RPMI8226 (cell line): Measurements from ENCODE around the gene CACFD1.

Experiments
- DNase-seq: peaks from one replicate; pipeline ENCODE4 v3.0.0-alpha.2; 2015

CACFD1 gene

DNA sequence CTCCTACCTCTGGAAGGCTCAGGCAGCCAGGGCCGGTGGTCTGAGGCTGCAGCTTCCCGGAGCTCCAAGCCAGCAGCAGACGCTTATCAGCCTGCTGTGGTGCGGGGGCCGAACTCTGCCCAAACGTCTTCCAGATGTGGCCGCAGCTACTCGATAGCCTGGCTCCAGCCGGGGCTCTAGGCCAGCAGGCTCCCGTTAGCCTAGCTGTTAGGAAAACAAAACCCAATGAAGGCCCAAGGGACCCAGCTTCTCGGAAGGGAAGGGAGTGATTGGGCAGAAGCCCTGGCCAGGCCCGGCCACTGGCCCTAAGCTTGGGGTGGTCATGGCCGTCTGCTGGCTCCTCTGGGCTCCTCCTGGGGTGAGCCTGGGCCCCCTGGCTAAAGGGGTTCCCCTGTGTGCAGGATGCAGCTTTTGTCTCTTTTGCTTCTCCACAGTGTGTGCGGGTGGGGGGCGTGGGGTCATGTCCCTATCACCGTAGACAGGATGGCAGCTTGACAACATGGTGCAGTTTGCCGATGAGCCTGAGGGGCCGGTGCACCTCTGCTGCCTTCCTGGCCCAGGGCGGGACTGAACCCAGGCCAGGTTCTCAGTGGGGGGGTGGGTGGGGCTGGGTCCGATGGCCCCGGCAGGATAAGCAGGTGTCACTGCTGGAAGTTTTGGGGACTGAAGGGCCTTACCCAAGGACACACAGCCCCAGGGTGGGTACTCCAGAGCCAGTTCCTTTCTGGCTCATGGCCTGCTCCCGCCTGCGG lies 46.3 kb downstream of the CACFD1 start:
- no peak for DNase-seq

DNA sequence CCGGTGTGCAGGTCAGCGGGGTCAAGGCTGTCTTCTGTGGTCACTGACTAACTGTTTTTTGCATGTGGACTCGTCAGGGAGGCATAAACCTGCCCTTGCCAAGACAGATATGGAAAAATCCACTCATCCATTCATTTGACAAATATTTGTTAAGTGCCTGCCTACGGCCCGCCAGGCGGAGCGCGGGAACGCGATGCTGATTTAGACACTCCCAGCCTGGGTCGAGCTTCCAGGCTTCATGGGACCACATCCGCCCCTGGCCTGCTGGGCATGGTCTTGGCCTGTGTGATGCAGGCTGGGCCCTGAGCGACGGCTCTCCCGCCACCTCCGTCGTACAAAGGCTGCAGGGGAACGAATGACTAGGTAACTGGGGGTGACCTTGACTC lies 46.9 kb downstream of the CACFD1 start:
- no peak for DNase-seq

DNA sequence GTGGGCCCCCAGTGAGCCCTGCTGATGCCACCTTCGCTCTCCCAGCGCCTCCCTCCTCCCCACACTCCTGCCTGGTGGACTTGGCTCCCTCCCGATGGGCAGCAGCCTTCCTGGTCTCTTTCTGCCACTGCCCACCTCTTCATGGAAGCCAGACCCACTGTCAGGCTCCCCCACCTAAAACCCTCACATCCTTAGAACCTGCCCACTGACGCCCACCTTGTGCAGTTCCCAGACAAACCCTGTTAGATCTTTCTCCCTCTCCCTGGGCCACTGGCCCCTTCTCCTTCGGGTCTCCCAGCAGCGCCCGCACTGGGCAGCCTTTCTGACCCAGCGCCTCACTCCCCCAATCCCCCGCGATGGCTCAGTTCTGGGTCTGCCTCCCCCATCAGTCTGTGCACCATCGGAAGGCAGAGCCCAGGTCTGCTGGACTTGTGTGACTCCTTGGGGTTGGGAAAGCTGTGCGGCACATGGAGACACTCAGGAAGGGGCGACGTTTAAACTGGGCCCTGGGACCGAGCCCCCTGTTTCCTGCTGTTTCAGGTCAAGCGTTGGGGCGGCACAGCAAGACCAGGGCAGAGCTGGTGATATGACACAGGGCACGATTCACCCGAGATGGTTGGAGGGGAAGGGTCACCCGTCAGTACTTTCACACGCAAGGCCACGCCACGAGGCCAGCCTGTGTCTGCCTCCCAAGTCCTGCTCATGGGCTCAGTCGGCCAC lies 47.6 kb downstream of the CACFD1 start:
- DNase-seq = no peak

DNA sequence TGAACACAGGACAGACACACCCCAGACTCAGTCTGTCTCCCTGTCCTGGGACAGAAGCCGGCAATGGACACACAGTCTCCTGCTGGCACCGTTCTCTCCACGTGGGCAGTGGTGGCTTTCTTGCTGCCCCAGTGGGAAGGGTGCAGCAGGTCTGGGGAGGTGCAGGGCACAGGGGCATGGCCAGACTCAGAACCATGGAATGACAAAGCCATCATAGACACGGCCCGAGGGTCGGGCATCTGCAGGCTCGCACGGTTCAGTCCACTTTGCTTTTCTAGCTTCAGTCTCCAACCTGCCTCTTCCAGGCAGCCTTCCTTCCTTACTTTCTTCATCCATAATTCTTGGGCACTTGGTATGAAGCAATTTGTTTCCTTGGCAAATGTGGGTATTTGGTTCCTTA lies 48.3 kb downstream of the CACFD1 start:
- DNase-seq = no peak

DNA sequence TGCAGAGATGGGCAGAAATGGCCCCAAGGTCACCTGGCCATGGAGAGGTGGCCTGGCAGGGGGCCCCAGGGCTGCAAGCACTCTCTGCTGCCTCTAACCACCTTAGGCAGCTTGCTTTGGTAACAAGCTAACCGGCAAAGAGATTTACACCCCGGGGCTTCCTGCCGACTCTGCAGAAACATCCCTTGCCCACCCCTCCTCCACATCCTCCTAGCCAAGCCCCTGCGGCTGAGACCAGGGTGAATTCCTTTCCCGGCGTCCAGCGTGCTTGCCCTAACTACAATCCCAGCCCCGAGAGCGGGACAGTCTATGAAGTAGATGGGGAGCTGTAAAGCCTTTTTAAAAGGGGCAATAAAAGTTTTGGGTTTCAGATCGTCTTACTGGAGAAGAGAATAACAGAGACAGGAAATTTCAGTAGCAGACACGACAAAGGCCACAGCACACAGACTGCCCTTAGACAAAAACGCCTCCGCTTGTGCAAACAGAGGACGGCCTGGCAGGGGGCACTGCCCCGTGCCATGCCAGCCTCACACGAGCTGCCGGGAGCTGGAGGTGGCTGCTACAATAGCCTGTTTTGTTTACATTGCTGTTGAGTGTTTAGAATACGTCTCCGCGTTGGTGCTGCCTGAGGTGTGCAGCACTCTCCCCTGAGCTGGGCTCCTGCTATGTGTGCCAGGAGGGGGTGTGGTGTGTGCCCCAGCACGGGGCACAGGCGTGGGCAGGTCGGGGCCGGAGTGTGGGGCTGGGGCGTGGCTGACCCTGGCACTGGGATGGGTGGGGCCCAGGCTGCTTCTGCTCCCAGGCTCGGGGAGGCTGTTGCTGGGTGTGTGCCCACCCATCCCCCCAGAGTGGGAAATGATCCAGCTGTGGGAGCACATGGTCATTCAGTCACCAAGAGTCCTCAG lies 49.7 kb downstream of the CACFD1 start:
- DNase-seq = peak; percentile 60

DNA sequence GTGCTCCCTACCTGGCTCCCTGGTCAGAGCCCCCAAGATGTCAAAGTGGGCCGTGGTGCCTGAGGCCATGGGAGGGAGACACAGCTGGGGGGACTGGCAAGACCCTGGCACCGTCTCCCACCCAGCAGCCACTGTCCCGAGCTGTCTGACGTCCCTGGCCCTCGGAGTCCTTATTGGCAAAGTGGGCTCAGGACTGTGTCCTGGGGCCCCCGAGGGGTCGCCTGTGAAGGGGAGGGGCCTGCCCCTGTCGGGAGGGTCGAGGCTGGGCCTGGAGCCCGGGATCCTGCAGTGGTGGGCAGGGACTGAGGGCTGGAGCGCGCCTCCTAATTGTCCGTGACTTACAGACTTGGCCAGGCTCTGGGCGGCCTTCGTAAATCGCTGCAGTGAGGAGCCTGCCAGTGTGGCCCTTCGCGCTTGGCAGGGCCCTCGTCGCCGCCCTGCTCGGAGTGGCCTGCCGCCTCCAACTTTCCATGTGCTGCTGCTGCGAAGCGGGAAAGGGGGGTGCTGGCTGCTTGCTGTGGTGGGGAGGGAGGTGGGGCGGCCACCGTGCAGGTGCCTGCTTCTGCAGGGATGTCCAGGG lies 51.2 kb downstream of the CACFD1 start:
- no peak for DNase-seq

DNA sequence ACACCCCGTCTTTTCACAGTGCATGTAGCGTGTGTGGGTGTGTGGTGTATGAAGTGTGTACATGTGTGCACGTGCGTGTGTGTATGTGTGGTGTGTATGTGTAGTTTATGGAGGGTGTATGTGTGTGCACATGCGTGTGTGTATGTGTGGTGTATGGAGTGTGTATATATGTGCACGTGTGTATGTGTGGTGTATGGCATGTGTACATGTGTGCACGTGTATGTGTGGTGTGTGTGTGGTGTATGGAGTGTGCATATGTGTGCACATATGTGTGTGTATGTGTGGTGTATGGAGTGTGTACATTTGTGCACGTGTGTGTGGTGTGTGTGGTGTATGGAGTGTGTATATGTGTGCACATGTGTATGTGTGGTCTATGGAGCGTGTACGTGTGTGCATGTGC lies 51.8 kb downstream of the CACFD1 start:
- no peak for DNase-seq

DNA sequence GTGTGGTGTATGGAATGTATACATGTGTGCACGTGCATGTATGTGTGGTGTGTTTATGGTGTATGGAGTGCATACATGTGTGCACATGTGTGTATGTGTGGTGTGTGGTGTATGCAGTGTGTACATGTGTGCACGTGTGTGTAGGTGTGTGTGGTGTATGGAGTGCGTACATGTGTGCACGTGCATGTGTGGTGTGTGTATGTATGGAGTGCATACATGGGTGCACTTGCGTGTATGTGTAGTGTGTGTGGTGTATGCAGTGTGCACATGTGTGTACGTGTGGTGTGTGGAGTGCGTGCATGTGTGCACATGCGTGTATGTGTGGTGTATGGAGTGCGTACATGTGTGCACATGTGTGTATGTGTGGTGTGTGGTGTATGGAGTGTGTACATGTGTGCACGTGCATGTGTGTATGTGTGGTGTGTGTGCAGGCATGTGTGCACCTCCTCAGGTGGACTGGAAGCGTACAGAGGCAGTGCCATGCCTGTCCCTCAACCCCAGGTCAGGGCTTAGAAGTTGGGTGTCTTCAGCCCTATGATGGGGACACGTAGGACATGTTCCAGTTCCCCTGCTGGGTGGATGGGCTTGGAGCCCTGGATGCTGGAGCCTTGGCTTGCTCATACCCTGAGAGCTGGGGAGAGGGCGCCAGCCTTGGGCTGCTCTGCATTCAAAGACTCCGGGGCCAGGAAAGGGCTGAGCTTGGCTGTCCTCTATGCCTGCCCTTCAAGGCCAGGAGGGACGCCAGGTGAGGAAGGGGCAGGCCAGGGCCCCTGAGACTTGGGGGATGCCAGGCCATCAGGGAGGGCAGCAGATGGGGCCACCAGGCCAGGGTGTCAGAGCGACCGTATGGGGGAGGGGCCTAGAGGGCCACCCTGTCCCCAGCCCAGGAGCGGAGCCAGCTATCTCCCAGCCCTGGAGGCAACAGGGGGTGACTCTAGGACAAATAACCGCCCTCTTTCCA lies 52.8 kb downstream of the CACFD1 start:
- no peak for DNase-seq

DNA sequence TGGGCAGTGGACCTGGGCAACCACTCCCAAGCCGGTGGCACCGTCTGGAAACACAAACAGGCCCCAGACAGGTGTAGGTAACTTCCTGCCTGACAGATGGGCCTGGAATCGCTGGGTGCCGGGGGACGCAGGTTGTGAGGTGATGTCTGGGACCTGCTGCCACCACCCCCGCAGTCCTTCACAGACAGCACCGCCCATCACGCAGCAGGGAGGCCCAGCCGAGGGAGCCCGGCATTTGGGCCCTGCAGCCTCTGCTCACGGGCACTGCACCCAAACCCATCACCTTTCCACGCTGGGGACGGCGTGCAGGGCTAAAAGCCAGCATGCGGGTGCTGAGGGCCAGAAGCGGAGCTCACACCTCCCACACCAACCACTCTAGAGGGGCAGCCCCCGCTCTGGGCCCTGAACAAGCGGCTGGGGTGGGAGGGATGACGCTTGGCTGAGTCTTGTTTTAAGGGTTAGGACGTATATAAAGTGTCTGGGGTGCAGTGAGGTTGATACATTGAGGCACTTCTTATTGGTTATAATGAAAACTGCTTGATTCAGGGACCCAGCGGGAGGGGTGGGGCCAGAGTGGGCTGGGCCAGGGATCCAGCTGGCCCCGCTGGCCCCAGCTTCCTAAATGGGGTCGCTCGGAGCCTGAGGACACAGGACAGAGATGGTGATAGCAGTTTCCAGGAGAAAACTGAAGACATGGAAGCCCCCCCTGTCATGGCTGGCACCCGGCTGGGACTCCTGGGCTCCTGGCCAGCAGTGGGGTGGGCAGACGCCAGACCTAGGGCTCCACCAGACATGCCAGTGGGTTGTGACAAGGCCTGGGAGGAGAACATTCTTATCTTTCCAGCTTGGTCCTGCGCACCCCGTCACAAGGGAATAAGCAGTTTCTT lies 53.7 kb downstream of the CACFD1 start:
- no peak for DNase-seq

DNA sequence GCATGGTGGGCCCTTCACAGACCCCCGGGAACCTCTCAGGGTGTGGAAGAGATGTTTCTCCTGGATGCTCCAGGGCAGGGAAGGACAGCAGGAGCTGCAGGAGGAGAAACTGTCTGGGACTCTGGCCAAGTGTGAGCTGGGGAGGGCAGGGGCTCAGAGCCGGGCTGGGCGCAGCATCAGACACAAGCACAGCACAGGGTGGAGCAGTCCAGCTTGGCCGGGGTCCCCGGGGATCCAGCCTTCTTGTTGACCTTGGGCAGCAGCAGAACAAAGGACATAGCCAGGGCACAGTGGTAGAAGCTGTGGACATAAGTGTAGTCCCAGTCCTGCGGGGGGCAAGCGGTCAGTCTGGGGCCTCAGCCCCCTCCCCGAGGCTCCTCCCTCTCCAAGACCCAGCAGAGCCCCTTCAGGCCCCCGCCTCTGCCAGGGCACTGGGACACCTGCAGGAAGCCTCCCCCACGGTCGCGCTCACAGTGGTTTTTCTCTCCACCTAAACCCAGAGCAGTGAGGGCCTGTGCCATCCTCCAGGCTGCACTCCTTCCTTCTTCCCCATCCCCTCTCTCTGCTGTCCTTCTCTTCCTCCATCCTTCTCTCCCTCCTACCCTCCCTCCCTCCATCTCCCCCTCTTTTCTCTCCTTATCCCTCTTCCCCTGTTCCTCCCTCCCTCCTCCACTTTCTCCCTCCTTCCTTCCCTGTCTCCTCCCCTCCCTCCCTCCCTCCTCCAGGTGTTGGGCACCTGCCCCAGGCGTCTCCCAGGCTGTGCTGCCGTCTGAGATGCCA lies 54.9 kb downstream of the CACFD1 start:
- DNase-seq = no peak

DNA sequence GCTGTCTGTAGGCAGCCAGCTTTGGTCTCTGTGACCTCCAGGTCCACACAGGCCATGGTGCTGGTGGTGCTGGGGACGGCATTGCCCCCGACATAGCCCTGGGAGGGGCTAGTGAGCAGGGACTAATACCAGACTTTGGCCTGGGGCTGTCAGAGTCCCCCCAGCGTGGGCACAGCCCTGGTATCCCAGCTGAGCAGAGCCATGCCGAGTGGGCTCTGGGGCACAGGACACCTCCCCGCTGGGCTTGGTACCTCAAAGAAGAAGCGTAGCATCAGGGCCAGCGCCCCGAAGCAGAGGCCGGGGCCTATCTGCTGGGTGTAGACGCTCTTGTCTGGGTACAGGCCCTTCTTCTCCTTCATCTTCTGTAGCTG lies 55.4 kb downstream of the CACFD1 start:
- no peak for DNase-seq

DNA sequence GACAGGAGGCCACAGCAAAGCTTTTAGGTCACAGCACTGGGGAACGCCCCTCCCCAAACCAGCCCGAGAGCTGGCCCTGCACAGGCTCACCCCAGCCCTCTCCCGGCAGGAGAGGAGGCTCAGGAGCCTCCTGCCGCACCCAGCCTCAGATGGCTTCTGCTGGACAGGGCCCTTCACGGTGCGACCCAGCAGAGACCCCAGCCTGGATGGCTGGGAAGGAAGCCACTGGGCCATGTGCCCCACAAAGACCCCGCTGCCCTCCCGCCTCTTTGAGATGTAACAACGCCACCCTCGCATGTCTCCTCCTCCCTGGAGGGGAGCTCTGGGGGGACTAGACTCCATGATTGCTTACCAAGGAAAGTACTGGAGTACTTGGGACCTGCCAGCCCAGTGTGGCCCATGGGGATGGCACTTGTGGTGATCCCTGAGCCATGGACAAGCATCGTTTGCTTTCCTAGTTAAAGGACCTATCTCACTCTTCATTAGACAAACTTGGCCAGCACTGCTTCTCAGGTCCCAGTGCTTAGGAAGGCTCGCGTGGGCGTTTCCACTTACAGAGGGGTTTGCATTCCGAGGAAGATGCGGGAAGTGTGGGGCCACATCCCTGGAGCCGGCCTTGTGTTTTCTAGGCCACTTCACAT lies 56.0 kb downstream of the CACFD1 start:
- DNase-seq = no peak

DNA sequence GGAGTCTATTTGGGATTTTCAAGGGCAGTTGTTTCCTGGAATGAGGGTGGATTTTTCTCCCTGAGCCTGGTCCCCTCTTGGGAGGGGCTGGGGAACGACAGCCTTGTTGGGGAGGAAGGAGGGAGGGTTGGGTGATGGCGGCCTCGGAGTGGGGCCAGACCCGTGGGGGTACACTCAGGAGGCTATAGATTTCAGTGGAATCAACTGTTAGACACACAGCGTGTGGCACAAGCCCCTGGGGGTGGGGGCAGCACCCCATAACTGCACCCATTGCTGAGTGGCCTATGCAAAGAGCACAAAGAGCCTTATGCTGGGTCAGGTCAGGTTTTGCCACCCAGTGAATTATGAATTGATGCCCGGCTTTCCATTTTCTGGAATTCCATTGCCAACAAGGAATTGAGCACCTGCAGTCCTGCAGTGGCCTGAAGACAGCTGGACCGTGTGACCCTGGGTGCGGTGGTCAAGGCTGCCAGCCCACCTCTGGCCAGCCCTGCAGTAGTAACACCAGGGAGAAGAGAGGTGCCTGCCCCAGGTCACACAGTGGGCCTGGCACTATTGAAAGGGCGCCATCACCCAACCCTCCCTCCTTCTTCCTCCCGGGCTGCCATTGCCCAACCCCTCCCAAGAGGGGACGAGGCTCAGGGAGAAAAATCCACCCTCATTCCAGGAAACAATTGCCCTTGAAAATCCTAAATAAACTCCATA lies 56.6 kb downstream of the CACFD1 start:
- no peak for DNase-seq

DNA sequence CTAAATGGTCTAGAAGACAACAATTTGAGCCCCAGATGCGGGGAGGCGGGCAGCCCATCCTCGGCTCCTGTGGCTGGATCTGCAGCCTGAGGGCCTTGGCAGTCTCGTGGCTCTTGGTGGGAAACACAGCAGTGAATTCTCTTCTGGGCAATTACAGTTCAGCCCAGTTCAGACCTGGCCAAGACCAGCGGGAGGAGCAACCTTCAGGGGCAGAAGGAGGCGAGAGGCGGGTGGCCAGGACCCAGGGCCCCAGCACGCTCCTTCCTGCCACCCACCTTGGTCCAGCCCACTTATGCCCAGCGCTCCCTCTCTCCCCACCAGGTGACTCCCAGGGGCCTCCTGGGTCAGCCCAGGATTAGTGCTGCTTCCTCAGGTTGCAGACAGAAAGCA lies 57.2 kb downstream of the CACFD1 start:
- DNase-seq = no peak

DNA sequence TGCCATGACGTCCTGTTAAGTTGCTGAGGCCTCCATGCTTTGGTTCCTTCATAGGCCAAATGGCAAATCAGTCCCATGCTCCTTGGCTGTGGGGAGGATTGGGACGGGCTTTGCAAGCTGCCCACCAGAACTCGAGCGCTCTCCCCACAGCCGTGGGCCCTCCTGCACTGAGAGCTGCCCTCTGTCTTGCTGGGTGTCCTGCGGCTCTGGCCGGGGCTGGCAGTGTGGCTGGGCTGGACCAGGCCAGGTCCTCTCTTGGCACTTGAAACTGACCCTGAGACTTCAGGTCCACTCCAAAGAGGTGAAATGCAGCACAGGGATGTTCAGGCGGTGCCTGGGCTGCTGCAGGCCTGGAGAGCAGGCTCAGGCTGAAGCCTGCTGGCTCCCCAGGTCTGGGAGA lies 57.9 kb downstream of the CACFD1 start:
- no peak for DNase-seq

DNA sequence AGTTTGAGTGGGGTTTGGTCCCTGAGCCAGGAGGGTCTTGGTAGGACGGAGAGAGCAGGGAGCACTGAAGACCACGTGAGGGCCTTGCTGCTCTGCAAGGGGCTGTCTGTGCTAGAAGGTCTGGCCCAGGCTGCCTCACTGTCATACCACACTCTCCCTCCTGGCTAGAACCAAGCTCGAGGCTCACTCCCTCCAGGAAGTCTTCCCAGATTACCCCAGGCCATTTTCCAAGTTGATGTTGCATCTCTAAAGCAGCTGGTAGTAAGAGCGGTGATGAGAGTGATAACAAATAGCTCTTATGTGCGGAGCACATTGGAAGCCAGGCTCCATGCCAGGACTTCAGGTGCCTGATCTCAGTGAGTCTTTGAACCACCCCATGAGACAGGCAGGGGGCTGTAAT lies 58.4 kb downstream of the CACFD1 start:
- no peak for DNase-seq

DNA sequence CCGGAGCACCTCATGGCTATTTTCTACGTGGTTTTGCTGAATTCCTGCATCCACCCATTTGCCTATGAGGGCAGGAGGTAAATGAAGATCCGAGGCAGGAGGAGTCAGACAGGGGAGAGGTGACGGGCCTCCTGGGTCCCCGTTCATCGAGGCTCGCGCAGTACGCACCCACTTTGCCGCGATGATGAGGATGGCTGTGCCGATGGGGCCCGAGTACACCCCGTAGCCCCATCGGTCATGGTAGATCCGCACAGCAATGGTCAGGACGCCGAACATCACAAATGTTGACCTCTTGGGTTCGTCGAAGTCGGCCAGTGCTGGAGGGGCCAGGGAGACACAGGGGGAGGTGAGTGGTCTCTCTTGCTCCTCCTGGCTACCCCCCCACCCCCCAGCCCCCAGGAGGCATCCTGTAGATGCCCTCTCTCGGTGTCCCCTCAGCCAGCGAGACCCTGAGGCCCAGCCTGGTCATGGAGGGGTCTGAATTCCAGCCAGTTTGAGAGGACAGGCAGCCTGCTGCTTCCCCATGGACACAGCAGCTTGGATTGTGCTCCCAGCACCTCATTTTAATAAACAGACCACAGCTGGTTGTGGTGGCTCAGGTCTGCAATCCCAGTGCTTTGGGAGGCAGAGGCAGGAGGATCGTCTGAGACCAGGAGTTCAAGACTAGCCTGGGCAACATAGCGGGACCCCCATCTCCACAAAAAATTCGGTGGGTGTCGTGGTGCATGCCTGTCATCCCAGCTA lies 59.1 kb downstream of the CACFD1 start:
- no peak for DNase-seq

DNA sequence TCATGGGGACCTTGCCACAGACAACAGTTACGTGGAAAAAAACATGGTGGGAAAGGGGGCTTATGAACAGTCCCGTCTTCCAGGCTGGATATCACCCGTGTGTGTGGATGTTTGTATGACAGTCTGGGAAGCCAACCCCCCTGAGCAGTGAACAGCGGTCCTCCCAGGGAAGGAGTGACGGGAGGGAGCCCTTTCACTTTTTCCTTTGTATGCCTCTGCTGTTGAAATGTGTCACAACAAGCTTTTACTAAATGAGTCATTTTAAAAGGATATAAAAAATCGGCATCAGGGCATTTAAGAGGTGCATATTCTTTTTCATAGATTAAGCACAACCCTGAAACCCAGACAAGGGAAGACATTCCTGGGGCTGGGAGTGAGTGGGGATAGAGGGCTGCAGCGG lies 59.9 kb downstream of the CACFD1 start:
- no peak for DNase-seq
